ENCODE results near the gene PTAFR. TPM values are rescaled to one million over a fixed set of nuclear protein-coding genes. Genes with fewer than 3 reads are reported as not detected.

Gene PTAFR
- total RNA-seq, 2 experiments from 2014 or later: 0.22 to 0.29 TPM

- Mint-ChIP-seq H3K9me3 (no peaks in the 10 kb centered on the region), H3K27me3 (no peaks in the 10 kb centered on the region), H3K4me1 (peaks cover 5% of the 10 kb centered on the region), H3K36me3 (peaks cover 4% of the 10 kb centered on the region), H3K27ac (no peak overlapping the region), H3K4me3 (no peak overlapping the region)
- no peak for DNase-seq
Observed at GRCh38 chr1:28190996-28191645, 14.6 kb upstream of the PTAFR start.

- Mint-ChIP-seq H3K4me3 (no peak overlapping the region), H3K9me3 (no peaks in the 10 kb centered on the region), H3K27ac (no peak overlapping the region), H3K27me3 (no peaks in the 10 kb centered on the region), H3K36me3 (peaks cover 2% of the 10 kb centered on the region), H3K4me1 (peaks cover 2% of the 10 kb centered on the region)
- DNase-seq: no peak
Observed at GRCh38 chr1:28190337-28190979, 14.0 kb upstream of the PTAFR start.

- Mint-ChIP-seq H3K4me3 (no peak overlapping the region), H3K36me3 (peaks cover 5% of the 10 kb centered on the region), H3K27me3 (peaks cover 24% of the 10 kb centered on the region), H3K27ac (no peak overlapping the region), H3K9me3 (peaks cover 1% of the 10 kb centered on the region), H3K4me1 (peaks cover 12% of the 10 kb centered on the region)
- DNase-seq: no peak
Observed at GRCh38 chr1:28185071-28185470, 8.6 kb upstream of the PTAFR start.

GRCh38 chr1:28180306-28181305 is 4.1 kb upstream of the PTAFR start:
- H3K4me3 Mint-ChIP-seq: no peak overlapping the region
- no peak overlapping the region for H3K27ac Mint-ChIP-seq
- H3K4me1 Mint-ChIP-seq: peaks cover 12% of the 10 kb centered on the region

GRCh38 chr1:28178690-28179485 is 2.4 kb upstream of the PTAFR start:
- no peak overlapping the region for H3K27ac Mint-ChIP-seq
- H3K4me1 Mint-ChIP-seq: peaks cover 12% of the 10 kb centered on the region
- H3K4me3 Mint-ChIP-seq: no peak overlapping the region
- DNase-seq: no peak
- H3K27me3 Mint-ChIP-seq: peaks cover 65% of the 10 kb centered on the region
- H3K9me3 Mint-ChIP-seq: peaks cover 1% of the 10 kb centered on the region
- H3K36me3 Mint-ChIP-seq: no peaks in the 10 kb centered on the region

More at GRCh38 chr1:28180306-28181305, 4.1 kb upstream of the PTAFR start:
- Mint-ChIP-seq H3K36me3 (peaks cover 5% of the 10 kb centered on the region), H3K27me3 (peaks cover 54% of the 10 kb centered on the region), H3K9me3 (peaks cover 1% of the 10 kb centered on the region)
- DNase-seq: no peak

GRCh38 chr1:28175955-28176485 is 470 bp downstream of the PTAFR start:
- H3K36me3 Mint-ChIP-seq: no peaks in the 10 kb centered on the region
- H3K4me1 Mint-ChIP-seq: peaks cover 24% of the 10 kb centered on the region
- no peak overlapping the region for H3K4me3 Mint-ChIP-seq
- DNase-seq: no peak
- H3K27me3 Mint-ChIP-seq: peaks cover 70% of the 10 kb centered on the region
- no peaks in the 10 kb centered on the region for H3K9me3 Mint-ChIP-seq
- H3K27ac Mint-ChIP-seq: no peak overlapping the region

- Mint-ChIP-seq H3K27me3 (peaks cover 54% of the 10 kb centered on the region), H3K4me3 (no peak overlapping the region), H3K36me3 (no peaks in the 10 kb centered on the region), H3K27ac (no peak overlapping the region), H3K9me3 (no peaks in the 10 kb centered on the region), H3K4me1 (peaks cover 31% of the 10 kb centered on the region)
- no peak for DNase-seq
Observed at GRCh38 chr1:28173980-28174297, 2.6 kb downstream of the PTAFR start.

- Mint-ChIP-seq H3K27ac (no peak overlapping the region), H3K4me1 (peaks cover 37% of the 10 kb centered on the region), H3K36me3 (no peaks in the 10 kb centered on the region), H3K4me3 (no peak overlapping the region), H3K27me3 (peaks cover 53% of the 10 kb centered on the region), H3K9me3 (no peaks in the 10 kb centered on the region)
- DNase-seq: no peak
Observed at GRCh38 chr1:28173151-28173979, 3.1 kb downstream of the PTAFR start.

- peak; percentile 38 for DNase-seq
- Mint-ChIP-seq H3K4me1 (peaks cover 39% of the 10 kb centered on the region), H3K27ac (peak overlapping the region; percentile 1), H3K36me3 (no peaks in the 10 kb centered on the region), H3K27me3 (peaks cover 55% of the 10 kb centered on the region), H3K4me3 (peak overlapping the region; percentile 6), H3K9me3 (no peaks in the 10 kb centered on the region)
Observed at GRCh38 chr1:28172713-28173150, 3.8 kb downstream of the PTAFR start.

GRCh38 chr1:28171246-28171645 is 5.2 kb downstream of the PTAFR start:
- peaks cover 58% of the 10 kb centered on the region for H3K27me3 Mint-ChIP-seq
- no peak overlapping the region for H3K4me3 Mint-ChIP-seq

GRCh38 chr1:28170001-28170596 is 6.4 kb downstream of the PTAFR start:
- no peak overlapping the region for H3K4me3 Mint-ChIP-seq
- H3K27me3 Mint-ChIP-seq: peaks cover 58% of the 10 kb centered on the region
- no peaks in the 10 kb centered on the region for H3K9me3 Mint-ChIP-seq
- H3K27ac Mint-ChIP-seq: no peak overlapping the region
- H3K4me1 Mint-ChIP-seq: peaks cover 41% of the 10 kb centered on the region
- no peaks in the 10 kb centered on the region for H3K36me3 Mint-ChIP-seq
- DNase-seq: no peak

More at GRCh38 chr1:28171246-28171645, 5.2 kb downstream of the PTAFR start:
- Mint-ChIP-seq H3K36me3 (no peaks in the 10 kb centered on the region), H3K4me1 (peaks cover 41% of the 10 kb centered on the region), H3K9me3 (no peaks in the 10 kb centered on the region), H3K27ac (no peak overlapping the region)
- DNase-seq: no peak

GRCh38 chr1:28163496-28164161 is 12.9 kb downstream of the PTAFR start:
- Mint-ChIP-seq H3K4me3 (no peak overlapping the region), H3K36me3 (no peaks in the 10 kb centered on the region), H3K4me1 (peaks cover 9% of the 10 kb centered on the region), H3K27me3 (peaks cover 60% of the 10 kb centered on the region), H3K27ac (no peak overlapping the region), H3K9me3 (no peaks in the 10 kb centered on the region)
- no peak for DNase-seq

GRCh38 chr1:28162151-28162550 is 14.3 kb downstream of the PTAFR start:
- Mint-ChIP-seq H3K4me1 (peaks cover 3% of the 10 kb centered on the region), H3K27me3 (peaks cover 50% of the 10 kb centered on the region), H3K9me3 (no peaks in the 10 kb centered on the region), H3K4me3 (no peak overlapping the region), H3K36me3 (no peaks in the 10 kb centered on the region), H3K27ac (no peak overlapping the region)
- no peak for DNase-seq
